ENCODE measurements around the gene PPP1R13B.

DNA sequence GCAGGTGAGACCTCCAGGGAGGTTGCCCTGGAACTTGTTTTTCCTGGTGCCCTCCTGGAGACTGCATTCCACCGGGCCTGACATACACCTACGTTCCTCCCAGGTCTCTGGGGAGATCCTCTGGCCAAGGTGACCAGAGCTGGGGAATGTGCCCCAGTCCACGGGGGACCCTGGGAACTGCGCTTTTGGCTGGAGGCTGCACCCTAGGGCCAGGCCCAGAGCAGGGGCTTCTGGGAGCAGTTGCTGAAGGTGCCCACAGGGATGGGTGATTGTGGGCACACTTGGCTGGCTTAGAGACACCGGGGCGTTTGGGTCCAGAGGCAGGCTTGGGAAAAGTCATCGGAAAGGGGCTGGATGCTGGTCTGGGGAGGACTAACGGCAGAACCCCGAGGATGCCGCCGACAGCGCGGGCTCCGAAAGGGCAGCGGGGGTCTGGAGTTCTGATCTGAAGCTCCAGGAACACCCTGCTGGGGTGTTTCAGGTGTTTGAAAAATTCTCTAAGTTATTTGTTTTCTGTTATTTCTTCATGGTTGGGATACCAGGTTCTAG, 44.4 kb upstream of the PPP1R13B start:
- no peak for TF ChIP-seq POLR2A (IDR thresholded peaks at IDR 0.05)
- TF ChIP-seq, protein P1, sequence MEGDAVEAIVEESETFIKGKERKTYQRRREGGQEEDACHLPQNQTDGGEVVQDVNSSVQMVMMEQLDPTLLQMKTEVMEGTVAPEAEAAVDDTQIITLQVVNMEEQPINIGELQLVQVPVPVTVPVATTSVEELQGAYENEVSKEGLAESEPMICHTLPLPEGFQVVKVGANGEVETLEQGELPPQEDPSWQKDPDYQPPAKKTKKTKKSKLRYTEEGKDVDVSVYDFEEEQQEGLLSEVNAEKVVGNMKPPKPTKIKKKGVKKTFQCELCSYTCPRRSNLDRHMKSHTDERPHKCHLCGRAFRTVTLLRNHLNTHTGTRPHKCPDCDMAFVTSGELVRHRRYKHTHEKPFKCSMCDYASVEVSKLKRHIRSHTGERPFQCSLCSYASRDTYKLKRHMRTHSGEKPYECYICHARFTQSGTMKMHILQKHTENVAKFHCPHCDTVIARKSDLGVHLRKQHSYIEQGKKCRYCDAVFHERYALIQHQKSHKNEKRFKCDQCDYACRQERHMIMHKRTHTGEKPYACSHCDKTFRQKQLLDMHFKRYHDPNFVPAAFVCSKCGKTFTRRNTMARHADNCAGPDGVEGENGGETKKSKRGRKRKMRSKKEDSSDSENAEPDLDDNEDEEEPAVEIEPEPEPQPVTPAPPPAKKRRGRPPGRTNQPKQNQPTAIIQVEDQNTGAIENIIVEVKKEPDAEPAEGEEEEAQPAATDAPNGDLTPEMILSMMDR (IDR thresholded peaks at IDR 0.05) = no peak

Measured in esophagus squamous epithelium (tissue), 4 donors.